Left cardiac atrium (tissue), 4 donors: Measurements from ENCODE around the gene EGFL8. TPM values are rescaled to one million over a fixed set of nuclear protein-coding genes. Genes with fewer than 3 reads are reported as not detected.
"Not testable (repeated sequence)": the region's sequence is repeated elsewhere in the genome, so short reads cannot be mapped to it uniquely, and the experiment has no call there.

Source experiments
- ATAC-seq, 2 donors: fragments of 200-7000 bp; cut with Tn5 transposase; one replicate each; pipeline ENCODE4 v1.9.1; 2020; ENCODE audit warnings: mild to moderate bottlenecking in 2 of 2, moderate library complexity in 2 of 2
- DNase-seq: peaks from one replicate; pipeline ENCODE4 v3.0.0-alpha.2; 2020
- intact Hi-C, 2 donors: fragments of 100-400 bp; cut with DNase I; formaldehyde crosslinking; loops; one replicate each; pipeline versions ENCODE4 v1.14.1 to v1.15.1; 2022 to 2023
- total RNA-seq, 2 donors: library from RNA; stranded (reverse); fragmentation: NEBNext Ultra II Directional; extraction: Animal tissue kit (Norgen Biotek cat#: 25700); gene quantifications; one replicate each; pipeline ENCODE4 v1.2.1, GENCODE V29; 2021
- donor health status: DM: no; HTN: yes; CAD: no.
- donor health status: DM: no; HTN: yes; CAD: no; lungs with severe emphysema.
- donor health status: DM: yes; HTN: yes; CAD: no.
- donor health status: Dilated cardiomyopathy.

Gene EGFL8
- total RNA-seq, 2 donors from 2014 or later = 7.1 to 8.7 TPM

DNA sequence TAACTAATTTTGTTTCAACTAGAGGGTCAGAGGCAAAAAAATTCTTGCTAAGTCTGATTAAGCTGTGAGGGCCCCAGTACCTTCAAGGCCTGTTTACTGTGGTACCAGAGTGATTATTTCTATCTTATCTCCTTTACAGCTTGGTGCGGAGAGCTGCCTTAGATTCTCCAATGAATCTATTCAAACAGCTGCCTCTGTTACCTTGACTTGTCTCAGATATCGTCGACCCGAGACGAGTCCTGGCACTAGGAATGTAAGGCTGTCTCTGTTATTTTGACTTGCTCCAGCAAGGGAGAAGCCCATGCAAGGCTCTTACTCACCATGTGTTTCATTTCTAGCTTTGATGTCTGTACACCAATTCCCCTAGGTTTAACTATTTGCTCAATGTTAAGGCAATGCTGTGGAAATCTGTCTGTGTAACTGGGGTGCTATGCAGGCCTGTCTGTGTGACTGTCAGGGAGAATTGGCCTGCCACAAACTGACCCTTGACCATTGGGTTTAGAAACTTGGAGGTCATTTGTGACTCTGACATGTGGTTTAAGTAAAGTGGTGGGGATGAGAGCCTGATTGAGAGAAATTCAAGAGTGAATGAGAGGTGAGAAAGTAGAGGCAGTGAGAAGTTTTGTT is 23.9 kb upstream of the EGFL8 start:
- intact Hi-C loops = no loop called here
- peak in 1 of 2 donors; percentile 44 for ATAC-seq
- no peak for DNase-seq

- intact Hi-C loops = not testable (repeated sequence)
These were observed 20.2 kb upstream of the EGFL8 start for GRCh38 chr6:32144238-32144637.

GRCh38 chr6:32146287-32146686 is 18.1 kb upstream of the EGFL8 start:
- DNase-seq = no peak
- ATAC-seq = no peak
- intact Hi-C loops = no loop called here

More at GRCh38 chr6:32144238-32144637, 20.2 kb upstream of the EGFL8 start:
- not testable (repeated sequence) for DNase-seq, ATAC-seq

GRCh38 chr6:32146687-32147086 is 17.7 kb upstream of the EGFL8 start:
- intact Hi-C loops = no loop called here
- DNase-seq (no peak), ATAC-seq (no peak)

DNA sequence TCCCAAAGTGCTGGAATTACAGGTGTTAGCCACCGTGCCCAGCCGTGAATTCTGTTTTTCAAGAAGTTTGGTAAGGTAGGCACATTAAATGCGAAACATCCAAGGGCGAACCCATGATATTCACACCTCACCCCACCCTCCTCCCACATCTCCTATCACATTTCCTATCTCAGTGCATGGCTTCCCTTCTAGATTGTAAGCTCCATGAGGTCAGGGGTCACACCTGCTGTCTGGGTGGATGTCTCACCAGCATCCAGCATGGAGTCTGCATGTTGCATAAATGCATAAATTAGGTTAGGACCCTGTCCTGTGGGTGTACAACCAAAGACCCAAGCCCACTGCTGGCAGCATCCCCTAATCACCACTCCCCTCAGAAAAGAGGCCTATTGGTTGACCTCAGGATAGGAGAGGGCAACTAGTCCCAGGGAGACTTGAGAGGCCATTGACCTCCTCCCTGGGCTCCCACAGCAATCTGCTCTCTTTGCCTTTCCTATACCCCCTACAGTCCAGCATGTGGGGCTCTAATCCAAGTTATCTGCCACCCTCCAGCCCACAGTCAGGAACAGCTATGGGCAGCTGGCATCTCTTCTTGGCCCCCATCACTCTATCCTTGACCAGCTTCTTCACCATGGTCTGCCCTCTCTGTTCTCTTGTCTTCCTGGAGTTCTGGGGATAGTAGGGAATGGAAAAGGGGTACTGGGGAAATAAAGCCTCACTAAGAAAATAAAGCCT is 16.8 kb upstream of the EGFL8 start:
- intact Hi-C loops = no loop called here
- DNase-seq (no peak), ATAC-seq (no peak)

- ATAC-seq (peak; percentile 28 to 75), DNase-seq (peak; percentile 80)
- intact Hi-C loops = no loop called here
These were observed 15.9 kb upstream of the EGFL8 start for GRCh38 chr6:32148289-32149091.

GRCh38 chr6:32149092-32149755 is 15.2 kb upstream of the EGFL8 start:
- DNase-seq (no peak), ATAC-seq (no peak)
- intact Hi-C loops = no loop called here

DNA sequence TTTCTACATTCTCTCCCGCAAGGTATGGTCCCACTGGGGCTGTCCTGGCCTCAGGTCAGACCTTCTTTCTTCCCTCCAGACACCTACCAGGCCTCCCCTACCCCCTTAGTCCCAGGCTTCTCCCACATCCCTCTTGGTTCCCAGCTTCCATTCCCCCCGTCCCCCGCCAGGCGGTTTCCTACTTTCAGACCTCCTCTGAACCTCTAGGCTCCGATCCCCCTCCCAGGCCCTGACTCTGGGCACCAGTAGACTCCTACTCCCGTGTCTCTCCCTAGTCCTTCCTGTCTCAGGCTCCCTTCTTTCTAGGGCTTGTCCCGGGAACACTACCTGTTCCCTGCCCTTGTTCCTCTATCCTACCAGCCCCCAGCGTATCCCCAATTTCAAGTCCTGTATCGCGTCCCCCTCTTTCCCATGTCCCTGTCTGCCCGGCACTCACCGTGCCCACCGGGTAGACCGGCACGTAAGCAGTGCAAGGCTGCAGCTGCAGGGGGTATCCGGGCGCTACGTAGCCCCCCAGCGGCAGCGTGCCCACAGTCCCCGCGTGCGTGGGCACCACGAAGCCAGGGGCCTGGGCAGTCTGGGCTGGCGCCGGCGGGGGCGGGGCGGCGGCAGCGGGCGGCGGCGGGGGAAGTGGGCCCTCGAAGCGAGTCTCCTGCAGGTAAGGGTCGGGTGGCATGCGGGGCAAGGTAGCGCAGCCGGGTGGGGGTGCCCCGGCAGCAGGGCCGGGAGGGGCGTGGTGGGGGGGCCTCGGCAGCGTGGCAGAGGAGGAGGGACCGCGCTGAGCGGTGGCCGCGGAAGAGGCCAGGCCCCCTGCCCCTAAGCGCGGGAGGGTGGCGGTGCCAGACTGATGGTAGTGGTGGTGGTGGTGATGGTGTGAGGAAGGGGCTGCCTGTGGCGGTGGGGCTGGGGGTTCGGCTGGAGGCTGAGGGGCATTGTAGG is 14.2 kb upstream of the EGFL8 start:
- intact Hi-C loops = no loop called here
- DNase-seq = no peak
- ATAC-seq = no peak

DNA sequence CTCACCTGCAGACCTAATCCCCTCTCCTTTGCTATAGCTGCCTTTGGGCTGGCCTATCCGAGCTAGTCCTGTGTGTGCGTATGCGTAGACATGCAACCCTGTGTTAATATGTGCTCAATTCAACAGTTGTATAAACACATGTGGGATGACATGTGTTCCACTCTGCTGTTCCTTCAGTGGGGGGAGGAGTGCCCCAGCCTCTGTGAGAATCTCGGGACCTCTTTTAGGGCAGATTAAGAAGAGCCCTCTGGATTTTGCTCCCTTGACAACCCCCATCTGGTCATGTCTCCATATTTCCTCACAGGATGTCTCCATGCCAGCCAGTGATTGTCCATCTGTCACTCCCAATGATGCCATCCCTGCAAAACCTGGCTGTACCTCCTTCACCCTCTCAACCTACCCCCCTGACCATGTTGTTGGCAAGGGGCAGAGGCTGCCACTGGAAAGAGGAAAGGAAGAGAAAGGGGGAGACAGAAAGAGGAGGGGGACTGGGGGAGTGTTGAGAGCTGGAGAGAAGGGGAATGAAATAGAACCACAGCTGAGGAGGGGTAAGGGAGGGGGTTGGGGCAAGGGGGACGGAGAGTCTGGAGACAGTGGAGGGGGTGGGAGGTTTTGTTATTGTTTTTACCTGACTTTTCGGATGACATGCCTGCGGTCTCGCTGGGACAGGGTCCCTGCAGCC is 13.1 kb upstream of the EGFL8 start:
- intact Hi-C loops = no loop called here
- ATAC-seq = no peak
- no peak for DNase-seq

GRCh38 chr6:32151863-32152768 is 12.3 kb upstream of the EGFL8 start, which contains the start of gene PRRT1:
PRRT1 (minus strand) TSS chr6:32151939; CDS start chr6:32151827, 112 bp downstream.
- DNase-seq (no peak), ATAC-seq (no peak)
- intact Hi-C loops = no loop called here

GRCh38 chr6:32152769-32153563 is 11.4 kb upstream of the EGFL8 start:
- ATAC-seq = peak; percentile 31 to 53
- intact Hi-C loops = no loop called here
- peak; percentile 46 for DNase-seq

GRCh38 chr6:32153564-32154513 is 10.6 kb upstream of the EGFL8 start, which contains the start of gene PPT2:
PPT2 (plus strand) TSS chr6:32154141; CDS start chr6:32154595, 454 bp downstream.
- ATAC-seq (peak; percentile 88 to 91), DNase-seq (peak; percentile 94)
- intact Hi-C loops = loop anchor here in 1 of 2 donors (2.0 kb wide), 2 partner anchors 35 to 67 kb away; no protein-coding TSS in a partner anchor

DNA sequence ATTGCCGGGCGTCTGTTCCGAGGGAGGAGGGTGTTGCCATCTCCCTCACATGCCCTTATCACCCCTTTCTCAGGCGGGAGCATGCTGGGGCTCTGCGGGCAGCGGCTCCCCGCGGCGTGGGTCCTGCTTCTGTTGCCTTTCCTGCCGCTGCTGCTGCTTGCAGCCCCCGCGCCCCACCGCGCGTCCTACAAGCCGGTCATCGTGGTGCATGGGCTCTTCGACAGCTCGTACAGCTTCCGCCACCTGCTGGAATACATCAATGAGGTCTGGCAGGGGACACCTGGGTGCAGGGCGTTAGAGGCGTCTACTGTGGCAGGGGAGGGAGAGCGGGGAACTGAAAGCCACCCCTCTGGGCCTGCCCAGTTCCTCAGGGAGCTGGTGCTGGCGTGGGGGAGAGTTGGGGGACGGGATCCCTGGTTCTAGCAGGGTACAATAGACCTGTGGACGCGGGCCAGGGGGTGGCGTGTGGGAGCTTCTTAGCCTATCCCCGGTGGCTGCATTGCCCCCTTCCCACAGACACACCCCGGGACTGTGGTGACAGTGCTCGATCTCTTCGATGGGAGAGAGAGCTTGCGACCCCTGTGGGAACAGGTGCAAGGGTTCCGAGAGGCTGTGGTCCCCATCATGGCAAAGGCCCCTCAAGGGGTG is 9.8 kb upstream of the EGFL8 start:
- intact Hi-C loops = loop anchor here in 1 of 2 donors (2.0 kb wide), 2 partner anchors 36 to 68 kb away; no protein-coding TSS in a partner anchor
- DNase-seq (peak; percentile 72), ATAC-seq (peak; percentile 63 to 66)

DNA sequence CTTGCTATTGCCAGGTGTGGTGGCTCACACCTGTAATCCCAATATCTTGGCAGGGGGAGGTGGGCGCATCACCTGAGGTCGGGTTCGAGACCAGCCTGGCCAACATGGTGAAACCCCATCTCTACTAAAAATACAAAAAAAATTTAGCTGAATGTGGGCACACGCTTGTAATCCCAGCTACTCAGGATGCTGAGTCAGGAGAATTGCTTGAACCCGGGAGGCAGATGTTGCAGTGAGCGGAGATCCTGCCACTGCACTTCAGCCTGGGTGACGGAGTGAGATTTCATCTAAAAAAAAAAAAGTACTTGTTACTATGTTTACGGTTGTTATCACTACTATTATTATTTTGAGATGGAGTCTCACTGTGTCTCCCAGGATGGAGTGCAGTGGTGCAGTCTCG is 7.5 kb upstream of the EGFL8 start:
- intact Hi-C loops = no loop called here
- DNase-seq (no peak), ATAC-seq (no peak)
